GM12878 (cell line): ENCODE measurements around the gene FBXW9. TPM values are rescaled to one million over a fixed set of nuclear protein-coding genes. Genes with fewer than 3 reads are reported as not detected.

ENCODE experiments used
- ATAC-seq: fragments of 200-7000 bp; cut with Tn5 transposase; 3 replicates; pipeline ENCODE4 v1.9.1; 2020; ENCODE audit warnings: mild to moderate bottlenecking, moderate library complexity
- BruUV-seq: library from RNA; stranded (reverse); fragments of 400-500 nt; replicated peaks from 2 replicates; lab custom pipeline; 2021; lab: Mats Ljungman, UMichigan
- CTCF ChIA-PET: fragments of 300-600 bp; sonication (Branson Sonifier 250); formaldehyde crosslinking; extraction: SDS; loops from one replicate; lab custom pipeline; 2021; ENCODE audit warnings: inconsistent platforms; lab: Yijun Ruan, JAX
- POLR2A ChIA-PET: fragments of 350-600 bp; formaldehyde crosslinking; extraction: SDS; loops from one replicate; lab custom pipeline; 2021; ENCODE audit warnings: inconsistent platforms; lab: Charles Lee
- RAD21 ChIA-PET: fragments of 300-600 bp; sonication (Branson Sonifier 250); formaldehyde crosslinking; loops from one replicate; lab custom pipeline; 2023; ENCODE audit warnings: antibody characterized with exemption; ENCODE audit not compliant: unreplicated experiment; lab: Charles Lee
- SMC1A ChIA-PET: fragments of 300-600 bp; sonication (Branson Sonifier 250); formaldehyde crosslinking; loops from one replicate; lab custom pipeline; 2023; ENCODE audit not compliant: unreplicated experiment, uncharacterized antibody; lab: Charles Lee
- DNase-seq: peaks from one replicate; pipeline ENCODE4 v3.0.0-alpha.2; 2011; ENCODE audit warnings: low read depth, low spot score
- FAIRE-seq: peaks from 3 replicates; lab custom pipeline; 2011; peaks lifted over from hg19 to GRCh38; lab: Jason Lieb, UNC
- H2AFZ ChIP-seq: 2 replicates; pipeline ENCODE4 v1.6.0; 2011; ENCODE audit warnings: low read depth, low read length, control low read depth; ENCODE audit not compliant: control insufficient read depth
- H3K27ac ChIP-seq: 2 replicates; pipeline ENCODE4 v1.5.1; 2011; ENCODE audit warnings: control low read depth; ENCODE audit not compliant: control insufficient read depth, insufficient read depth
- H3K27me3 ChIP-seq, 2 experiments: replicated peaks in 1 of 2; 2 replicates each; pipeline versions ENCODE4 v1.6.0 to v1.6.1; 2011; ENCODE audit warnings: low read length in 1 of 2; ENCODE audit not compliant: control insufficient read depth in 2 of 2, insufficient read depth in 2 of 2
- H3K36me3 ChIP-seq, 2 experiments: 2 replicates each; pipeline ENCODE4 v1.5.1; 2011; ENCODE audit warnings: low read length in 1 of 2; ENCODE audit not compliant: control insufficient read depth in 2 of 2, insufficient read depth in 2 of 2
- H3K4me1 ChIP-seq: 2 replicates; pipeline ENCODE4 v1.6.1; 2011; ENCODE audit warnings: mild to moderate bottlenecking, low read length, moderate library complexity, mixed read lengths; ENCODE audit not compliant: control insufficient read depth, insufficient read depth
- H3K4me2 ChIP-seq: 2 replicates; pipeline ENCODE4 v1.6.0; 2011; ENCODE audit warnings: control low read depth; ENCODE audit not compliant: control insufficient read depth, insufficient read depth
- H3K4me3 ChIP-seq: fragments of 200-600 bp; sonication (generic); 2 replicates; pipeline ENCODE4 v1.5.1; 2016
- H3K79me2 ChIP-seq: 2 replicates; pipeline ENCODE4 v1.6.0; 2011; ENCODE audit warnings: low read length; ENCODE audit not compliant: control insufficient read depth, insufficient read depth
- H3K9ac ChIP-seq: 2 replicates; pipeline ENCODE4 v1.8.0; 2011; ENCODE audit warnings: low read length, control low read depth, mixed read lengths; ENCODE audit not compliant: control insufficient read depth, insufficient read depth
- H3K9me3 ChIP-seq: replicated peaks from 3 replicates; pipeline ENCODE4 v1.5.1; 2011; ENCODE audit warnings: mild to moderate bottlenecking, low read length; ENCODE audit not compliant: control insufficient read depth, insufficient read depth
- H4K20me1 ChIP-seq: 2 replicates; pipeline ENCODE4 v1.6.0; 2011; ENCODE audit not compliant: control insufficient read depth, insufficient read depth
- BHLHE40 ChIP-seq, 2 experiments: fragments of 450-650 bp in 1 of 2; IDR thresholded peaks; 2 replicates each; pipeline ENCODE4 v1.6.1; 2011 to 2017; ENCODE audit warnings: low read depth in 2 of 2, borderline replicate concordance in 1 of 2, improper control_type of control experiment in 1 of 2, low read length in 1 of 2, mild to moderate bottlenecking in 1 of 2
- CTCF ChIP-seq, 3 experiments: IDR thresholded peaks in 2 of 3; conservative IDR thresholded peaks in 1 of 3; 2 replicates each; pipeline ENCODE4 v1.5.1; 2011; ENCODE audit warnings: low read depth in 3 of 3, low read length in 3 of 3, mild to moderate bottlenecking in 3 of 3, control low read depth in 2 of 3, moderate library complexity in 2 of 3, inconsistent platforms in 1 of 3, mixed read lengths in 1 of 3; ENCODE audit not compliant: control insufficient read depth in 2 of 3, insufficient read depth in 1 of 3; ENCODE audit errors: extremely low read depth in 1 of 3
- IKZF2 ChIP-seq, 2 experiments: fragments of 450-650 bp; IDR thresholded peaks; 2 replicates each; pipeline ENCODE4 v1.6.1; 2017; ENCODE audit warnings: mild to moderate bottlenecking in 2 of 2, moderate library complexity in 2 of 2
- LARP7 ChIP-seq: fragments of 450-650 bp; IDR thresholded peaks from 2 replicates; pipeline ENCODE4 v1.6.1; 2017; ENCODE audit warnings: mild to moderate bottlenecking
- MAX ChIP-seq: IDR thresholded peaks from 2 replicates; pipeline ENCODE4 v1.6.1; 2012; ENCODE audit warnings: low read depth, low read length, improper control_type of control experiment
- MTA3 ChIP-seq: IDR thresholded peaks from 2 replicates; pipeline ENCODE4 v1.6.1; 2012; ENCODE audit warnings: low read length, inconsistent platforms, borderline replicate concordance
- MXI1 ChIP-seq: fragments of 150-350 bp; IDR thresholded peaks from 2 replicates; pipeline ENCODE4 v1.6.1; 2011; ENCODE audit warnings: low read depth, mild to moderate bottlenecking, inconsistent platforms, low read length, improper control_type of control experiment
- MYC ChIP-seq: IDR thresholded peaks from 2 replicates; pipeline ENCODE4 v1.6.1; 2011; ENCODE audit warnings: mild to moderate bottlenecking, low read length, moderate library complexity, inconsistent platforms; ENCODE audit not compliant: insufficient read depth, insufficient replicate concordance, insufficient read length, severe bottlenecking
- NFIC ChIP-seq: IDR thresholded peaks from 2 replicates; pipeline ENCODE4 v1.6.1; 2012; ENCODE audit warnings: low read depth, mild to moderate bottlenecking, inconsistent platforms, low read length, moderate library complexity
- NR2C1 ChIP-seq: fragments of 450-650 bp; IDR thresholded peaks from 2 replicates; pipeline ENCODE4 v1.6.1; 2017; ENCODE audit warnings: antibody characterized with exemption, mild to moderate bottlenecking, moderate library complexity
- NRF1 ChIP-seq: conservative IDR thresholded peaks from 2 replicates; pipeline ENCODE4 v1.6.1; 2011; ENCODE audit warnings: mild to moderate bottlenecking, low read depth, low read length, improper control_type of control experiment
- SREBF2 ChIP-seq: IDR thresholded peaks from 2 replicates; pipeline ENCODE4 v1.6.1; 2012; ENCODE audit warnings: mild to moderate bottlenecking, low read length
- TAF1 ChIP-seq: IDR thresholded peaks from 2 replicates; pipeline ENCODE4 v1.6.1; 2011; ENCODE audit warnings: mild to moderate bottlenecking, low read depth, low read length, borderline replicate concordance
- TCF12 ChIP-seq: IDR thresholded peaks from 2 replicates; pipeline ENCODE4 v1.6.1; 2011; ENCODE audit warnings: low read depth, mild to moderate bottlenecking, low read length
- ZNF207 ChIP-seq: fragments of 450-650 bp; IDR thresholded peaks from 2 replicates; pipeline ENCODE4 v1.6.1; 2014; ENCODE audit warnings: antibody characterized with exemption, mild to moderate bottlenecking, borderline replicate concordance
- ZNF274 ChIP-seq: IDR thresholded peaks from one replicate; pipeline ENCODE4 v1.8.0; 2011; ENCODE audit not compliant: insufficient read length, insufficient read depth
- WGBS: methylation state at CpG from one replicate; pipeline ENCODE4 v1.1.6; 2016; ENCODE audit warnings: low lambda C conversion rate; ENCODE audit not compliant: insufficient replicate concordance, insufficient coverage; ENCODE audit errors: missing lambda C conversion rate; 5-methylcytosine and 5-hydroxymethylcytosine counted together
- in situ Hi-C: fragments of 300-500 bp; cut with MboI; formaldehyde crosslinking; loops from 9 replicates; pipeline ENCODE4 v1.14.3; 2018; ENCODE audit warnings: mixed read lengths
- intact Hi-C: fragments of 100-400 bp; cut with micrococcal nuclease; formaldehyde crosslinking; loops from one replicate; pipeline ENCODE4 v1.14.2; 2022; ENCODE audit not compliant: unreplicated experiment
- polyA plus RNA-seq, 11 experiments: library from polyadenylated mRNA; depleted of rRNA in 4 of 11; unstranded in 6 of 11; stranded (reverse) in 5 of 11; fragments of >200 nt; fragmentation: Nextera tagmentation in 4 of 11; fragmentation: Illumina TruSeq in 1 of 11; extraction: Ambion mirVana in 4 of 11; extraction: Trizol in 1 of 11; gene quantifications; 1 replicate in 1 of 11; 2 replicates in 10 of 11; pipeline versions ENCODE4 v1.2.1 to v1.2.3, GENCODE V29; 2011 to 2016; ENCODE audit warnings: inconsistent platforms in 2 of 11, missing spikeins in 2 of 11, low read depth in 1 of 11
- total RNA-seq, 4 experiments: library from RNA; depleted of rRNA in 3 of 4; stranded (reverse); fragments of >200 nt in 3 of 4; fragmentation: Illumina TruSeq in 1 of 4; extraction: Trizol in 1 of 4; gene quantifications; 2 replicates each; pipeline versions ENCODE4 v1.2.1 to v1.2.3, GENCODE V29; 2013 to 2021

The FBXW9 gene
- total and polyA plus RNA-seq, 10 of the 15 experiments (the other 5 are each of a cell fraction or from before 2014, with no cell fraction given), result 0.21 to 14.8 (median 7.3) TPM

- TF ChIP-seq CTCF (IDR thresholded peaks at IDR 0.05 in 2 of 3, conservative IDR thresholded peaks at IDR 0.05 in 1 of 3; ENCODE audit: control insufficient read depth in 2 of 3, extremely low read depth in 1 of 3, insufficient read depth in 1 of 3, low read depth in 3 of 3, low read length in 3 of 3) (no peak), NFIC (no peak), BHLHE40 (IDR thresholded peaks at IDR 0.05; ENCODE audit: borderline replicate concordance in 1 of 2, low read depth in 2 of 2, low read length in 1 of 2) (peak in 1 of 2 experiments; percentile 3; a peak in 1 of 4 replicates)
Measured at GRCh38 chr19:12665671-12666264, 30.7 kb downstream of the FBXW9 start (continued).

GRCh38 chr19:12665281-12665573, 31.2 kb downstream of the FBXW9 start:
- ChIA-PET POLR2A (interaction anchor here (0.5 to 2.3 kb wide), 5 partner anchors 17 to 133 kb away, joined by 3 to 15 read pairs (median 4); partner anchors contain the start of genes DHPS, TNPO2, ZNF490 and ZNF791), RAD21 (interaction anchor here (1.0 to 1.8 kb wide), 3 partner anchors 53 to 741 kb away, joined by 3 to 4 read pairs (median 4); partner anchors contain the start of gene GET3), CTCF (interaction anchor here (1.0 to 3.6 kb wide), 4 partner anchors 12 to 106 kb away, joined by 3 to 13 read pairs (median 8); no protein-coding TSS in a partner anchor), SMC1A (interaction anchor here (1.1 to 2.4 kb wide), 3 partner anchors 12 to 55 kb away, joined by 3 to 10 read pairs (median 8); partner anchors contain the start of genes ZNF490 and ZNF791)
- WGBS, result under 1% methylated on average over 10 of the region's 10 CpGs
- peak overlapping the region; percentile 81 for H3K9ac ChIP-seq
- H3K27me3 ChIP-seq, result no peaks in the 10 kb centered on the region
- H3K27ac ChIP-seq, result peak overlapping the region; percentile 92
- peak overlapping the region; percentile 56 for H2AFZ ChIP-seq
- peaks cover 24% of the 10 kb centered on the region for H3K4me1 ChIP-seq
- no TSS peak for BruUV-seq
- peak overlapping the region; percentile 91 for H3K4me3 ChIP-seq
- H3K36me3 ChIP-seq, result peaks cover 18 to 23% of the 10 kb centered on the region in 2 experiments
- peak; percentile 61 for DNase-seq
- no peaks in the 10 kb centered on the region for H4K20me1 ChIP-seq
- no peaks in the 10 kb centered on the region for H3K9me3 ChIP-seq
- FAIRE-seq, result peak; percentile 95
- in situ Hi-C loops, result no loop called here
- H3K79me2 ChIP-seq, result peaks cover 46% of the 10 kb centered on the region
- H3K4me2 ChIP-seq, result peak overlapping the region; percentile 99
- peak; percentile 73 for ATAC-seq
- intact Hi-C loops, result loop anchor here (2.0 kb wide), 1 partner anchor 52 kb away; no protein-coding TSS in a partner anchor
- TF ChIP-seq TCF12, result no peak
- peak; percentile 66 for TF ChIP-seq NR2C1
- TF ChIP-seq MYC, result no peak
- peak; percentile 97; the same call in 1 of the 2 replicates for TF ChIP-seq MXI1
- TF ChIP-seq LARP7, result no peak
- no peak for TF ChIP-seq SREBF2
- no peak for TF ChIP-seq NRF1
- TF ChIP-seq MAX, result peak; percentile 88; the same call in 1 of the 2 replicates
- TF ChIP-seq TAF1, result 0 out of 2 replicates have a peak, but pooled peaks have one; percentile 28
- no peak for TF ChIP-seq MTA3
- TF ChIP-seq ZNF207, result no peak
- peak in 1 of 2 experiments; percentile 13; a peak in 2 of 4 replicates for TF ChIP-seq IKZF2 (IDR thresholded peaks at IDR 0.05)
- TF ChIP-seq ZNF274, result no peak
